ENCODE data around the gene PDZK1IP1. TPM values are rescaled to one million over a fixed set of nuclear protein-coding genes. Genes with fewer than 3 reads are reported as not detected.

The PDZK1IP1 gene
- total RNA-seq, 4 donors from 2014 or later: 36.8 to 201 (median 153) TPM

GRCh38 chr1:47226121-47226838, 36.4 kb upstream of the PDZK1IP1 start:
- Histone ChIP-seq H3K9me3 (no peaks in the 10 kb centered on the region), H3K27me3 (peaks cover 100% of the 10 kb centered on the region), H3K36me3 (no peaks in the 10 kb centered on the region), H3K4me3 (peak overlapping the region; percentile 42), H3K27ac (no peak overlapping the region), H3K4me1 (peaks cover 38% of the 10 kb centered on the region)
- no peak for DNase-seq (ENCODE audit: low spot score in 2 of 2)
- TF ChIP-seq EP300 (IDR thresholded peaks at IDR 0.05): no peak
- TF ChIP-seq POLR2AphosphoS5 (IDR thresholded peaks at IDR 0.05): no peak
- TF ChIP-seq CTCF (IDR thresholded peaks at IDR 0.05): no peak
- TF ChIP-seq POLR2A (IDR thresholded peaks at IDR 0.05): no peak
- WGBS: 23% methylated on average over 19 of the region's 19 CpGs

GRCh38 chr1:47225430-47226100, 35.7 kb upstream of the PDZK1IP1 start:
- DNase-seq (ENCODE audit: low spot score in 2 of 2): no peak
- no peak for TF ChIP-seq POLR2AphosphoS5 (IDR thresholded peaks at IDR 0.05)
- no peak for TF ChIP-seq EP300 (IDR thresholded peaks at IDR 0.05)
- no peak for TF ChIP-seq CTCF (IDR thresholded peaks at IDR 0.05)
- TF ChIP-seq POLR2A (IDR thresholded peaks at IDR 0.05): no peak
- Histone ChIP-seq H3K9me3 (no peaks in the 10 kb centered on the region), H3K4me1 (peaks cover 32% of the 10 kb centered on the region), H3K36me3 (no peaks in the 10 kb centered on the region), H3K4me3 (peak overlapping the region; percentile 42), H3K27ac (no peak overlapping the region), H3K27me3 (peaks cover 98% of the 10 kb centered on the region)
- whole genome bisulfite sequencing: 6% methylated on average over 21 of the region's 79 CpGs

- no peak for DNase-seq (ENCODE audit: low spot score in 2 of 2)
- H3K4me3 ChIP-seq: peak overlapping the region; percentile 42
- H3K27ac ChIP-seq: no peak overlapping the region
- peaks cover 95% of the 10 kb centered on the region for H3K27me3 ChIP-seq
- no peak for TF ChIP-seq POLR2A (IDR thresholded peaks at IDR 0.05)
- TF ChIP-seq CTCF (IDR thresholded peaks at IDR 0.05): no peak
- no peak for TF ChIP-seq POLR2AphosphoS5 (IDR thresholded peaks at IDR 0.05)
- TF ChIP-seq EP300 (IDR thresholded peaks at IDR 0.05): no peak
- 9% methylated on average over 15 of the region's 30 CpGs for WGBS
- no peaks in the 10 kb centered on the region for H3K9me3 ChIP-seq
- H3K4me1 ChIP-seq: peaks cover 31% of the 10 kb centered on the region
- no peaks in the 10 kb centered on the region for H3K36me3 ChIP-seq
Measured at GRCh38 chr1:47224676-47225399, 35.0 kb upstream of the PDZK1IP1 start.

- Histone ChIP-seq H3K36me3 (no peaks in the 10 kb centered on the region), H3K4me1 (peaks cover 24% of the 10 kb centered on the region), H3K27me3 (peaks cover 92% of the 10 kb centered on the region), H3K9me3 (no peaks in the 10 kb centered on the region), H3K27ac (no peak overlapping the region), H3K4me3 (no peak overlapping the region)
- TF ChIP-seq POLR2A (IDR thresholded peaks at IDR 0.05) (no peak), EP300 (IDR thresholded peaks at IDR 0.05) (no peak), CTCF (IDR thresholded peaks at IDR 0.05) (no peak), POLR2AphosphoS5 (IDR thresholded peaks at IDR 0.05) (no peak)
- DNase-seq (ENCODE audit: low spot score in 2 of 2): no peak
- 31% methylated on average over 8 of the region's 9 CpGs for WGBS
Measured at GRCh38 chr1:47223921-47224675, 34.3 kb upstream of the PDZK1IP1 start.
